SK-N-SH (cell line): ENCODE results near the gene ATP13A4. TPM values are rescaled to one million over a fixed set of nuclear protein-coding genes. Genes with fewer than 3 reads are reported as not detected.

Source experiments
- CTCF ChIA-PET: fragments of 300-600, 350-600 bp; formaldehyde crosslinking; extraction: SDS; loops from one replicate; lab custom pipeline; 2021; lab: Yijun Ruan, JAX
- POLR2A ChIA-PET: fragments of 350-600 bp; sonication (Branson Sonifier 250); formaldehyde crosslinking; extraction: SDS; loops from one replicate; lab custom pipeline; 2020; ENCODE audit warnings: antibody characterized with exemption, inconsistent platforms; lab: Yijun Ruan, JAX
- DNase-seq: peaks from one replicate; pipeline ENCODE4 v3.0.0; 2012
- H2AFZ ChIP-seq: fragments of 200-600 bp; sonication (generic); 2 replicates; pipeline ENCODE4 v1.8.1; 2016; ENCODE audit warnings: antibody characterized with exemption, mild to moderate bottlenecking, low read depth
- H3F3A ChIP-seq: fragments of 200-600 bp; sonication (generic); replicated peaks from 2 replicates; pipeline ENCODE3; 2016; ENCODE audit warnings: antibody characterized with exemption, mild to moderate bottlenecking; ENCODE audit not compliant: insufficient read depth
- H3K27ac ChIP-seq, 2 experiments: fragments of 200-500 bp in 1 of 2; fragments of 200-600 bp in 1 of 2; sonication (Bioruptor generic) in 1 of 2; sonication (generic), shearing (Covaris generic) in 1 of 2; 2 replicates each; pipeline versions ENCODE4 v1.5.1 to v1.6.1; 2014 to 2016; ENCODE audit warnings: low read depth in 2 of 2, inconsistent platforms in 1 of 2, low read length in 1 of 2, mild to moderate bottlenecking in 1 of 2, mixed read lengths in 1 of 2
- H3K27me3 ChIP-seq: fragments of 200-600 bp; sonication (generic), shearing (Covaris generic); 2 replicates; pipeline ENCODE4 v1.6.1; 2016; ENCODE audit warnings: mixed run types; ENCODE audit not compliant: insufficient read depth
- H3K36me3 ChIP-seq, 2 experiments: fragments of 200-500 bp in 1 of 2; fragments of 200-600 bp in 1 of 2; sonication (Bioruptor generic) in 1 of 2; sonication (generic) in 1 of 2; replicated peaks in 1 of 2; 2 replicates each; pipeline versions ENCODE3 to v1.5.1; 2014 to 2016; ENCODE audit warnings: low read length in 1 of 2, mild to moderate bottlenecking in 1 of 2; ENCODE audit not compliant: insufficient read depth in 2 of 2, control insufficient read depth in 1 of 2
- H3K4me1 ChIP-seq, 2 experiments: fragments of 200-500 bp in 1 of 2; fragments of 200-600 bp in 1 of 2; sonication (Bioruptor generic) in 1 of 2; sonication (generic), shearing (Covaris generic) in 1 of 2; 2 replicates each; pipeline versions ENCODE4 v1.5.1 to v1.6.1; 2014 to 2016; ENCODE audit warnings: low read depth in 1 of 2, low read length in 1 of 2, mixed run types in 1 of 2; ENCODE audit not compliant: insufficient read depth in 2 of 2, control insufficient read depth in 1 of 2
- H3K4me2 ChIP-seq: fragments of 200-600 bp; sonication (generic), shearing (Covaris generic); 2 replicates; pipeline ENCODE4 v1.6.1; 2017; ENCODE audit warnings: mixed run types
- H3K4me3 ChIP-seq, 2 experiments: fragments of 200-500 bp in 1 of 2; fragments of 200-600 bp in 1 of 2; sonication (Bioruptor generic) in 1 of 2; sonication (generic), shearing (Covaris generic) in 1 of 2; 2 replicates each; pipeline versions ENCODE4 v1.5.1 to v1.8.1; 2014 to 2016; ENCODE audit warnings: low read depth in 2 of 2, inconsistent platforms in 1 of 2, low read length in 1 of 2, mild to moderate bottlenecking in 1 of 2, mixed read lengths in 1 of 2, moderate library complexity in 1 of 2
- H3K79me2 ChIP-seq: fragments of 200-600 bp; sonication (generic); 2 replicates; pipeline ENCODE4 v1.8.1; 2017; ENCODE audit warnings: mild to moderate bottlenecking; ENCODE audit not compliant: insufficient read depth
- H3K9ac ChIP-seq: fragments of 200-600 bp; sonication (generic); 2 replicates; pipeline ENCODE4 v1.6.1; 2017; ENCODE audit warnings: mixed run types
- H3K9me2 ChIP-seq: fragments of 200-600 bp; sonication (generic); 2 replicates; pipeline ENCODE4 v1.6.1; 2017; ENCODE audit warnings: mixed run types
- H3K9me3 ChIP-seq: fragments of 200-600 bp; sonication (generic); 2 replicates; pipeline ENCODE4 v1.6.1; 2017; ENCODE audit warnings: mixed run types, mild to moderate bottlenecking, moderate library complexity
- H4K20me1 ChIP-seq: fragments of 200-600 bp; sonication (generic); 2 replicates; pipeline ENCODE4 v1.6.1; 2017; ENCODE audit warnings: mild to moderate bottlenecking, mixed run types; ENCODE audit not compliant: insufficient read depth
- EP300 ChIP-seq, 2 experiments: IDR thresholded peaks; 2 replicates each; pipeline versions ENCODE4 v1.4.0 to v1.6.1; 2012; ENCODE audit warnings: borderline replicate concordance in 1 of 2, low read depth in 1 of 2, low read length in 1 of 2
- EZH2phosphoT487 ChIP-seq: fragments of 200-600 bp; sonication (generic); IDR thresholded peaks from 2 replicates; pipeline ENCODE4 v1.6.1; 2017; ENCODE audit warnings: low read depth, mixed run types, mild to moderate bottlenecking, antibody characterized with exemption, moderate library complexity, borderline replicate concordance
- GABPA ChIP-seq: IDR thresholded peaks from 2 replicates; pipeline ENCODE4 v1.4.0; 2012; ENCODE audit warnings: low read depth, mild to moderate bottlenecking
- JUND ChIP-seq: IDR thresholded peaks from 2 replicates; pipeline ENCODE4 v1.4.0; 2012
- NRF1 ChIP-seq: IDR thresholded peaks from 2 replicates; pipeline ENCODE4 v1.6.1; 2012; ENCODE audit warnings: low read depth, mild to moderate bottlenecking, low read length
- POLR2AphosphoS5 ChIP-seq: IDR thresholded peaks from 2 replicates; pipeline ENCODE4 v1.6.1; 2012; ENCODE audit warnings: low read depth, low read length
- RXRA ChIP-seq: IDR thresholded peaks from 2 replicates; pipeline ENCODE4 v1.4.0; 2012; ENCODE audit warnings: low read depth, mild to moderate bottlenecking, borderline replicate concordance
- WGBS: methylation state at CpG from one replicate; pipeline ENCODE4 v1.1.6; 2017; ENCODE audit warnings: low lambda C conversion rate; 5-methylcytosine and 5-hydroxymethylcytosine counted together
- polyA plus RNA-seq, 3 experiments: library from polyadenylated mRNA; depleted of rRNA; stranded (reverse); fragments of >200 nt; gene quantifications; 2 replicates each; pipeline ENCODE4 v1.2.3, GENCODE V29; 2012
- TF ChIP-seq, protein P1 (sequence below): IDR thresholded peaks from 2 replicates; pipeline ENCODE4; 2012
- TF ChIP-seq, protein P2 (sequence below): fragments of 200-600 bp; sonication (generic); IDR thresholded peaks from 2 replicates; pipeline ENCODE4 v1.6.1; 2017; ENCODE audit warnings: antibody characterized with exemption, mild to moderate bottlenecking, moderate library complexity
- TF ChIP-seq, protein P3 (sequence below): IDR thresholded peaks from 2 replicates; pipeline ENCODE4 v1.4.0; 2012; ENCODE audit warnings: low read depth, borderline replicate concordance
- TF ChIP-seq, protein P4 (sequence below): IDR thresholded peaks from 2 replicates; pipeline ENCODE4 v1.6.1; 2012; ENCODE audit warnings: mild to moderate bottlenecking, low read depth, low read length, moderate library complexity
- TF ChIP-seq, protein P5 (sequence below): fragments of 150-350 bp; IDR thresholded peaks from 2 replicates; pipeline ENCODE4 v1.6.1; 2016; ENCODE audit warnings: mild to moderate bottlenecking, low read depth, low read length

ATP13A4 gene
- polyA plus RNA-seq, 1 of the 3 experiments (the other 2 are of a cell fraction), result 0.02 TPM

DNA sequence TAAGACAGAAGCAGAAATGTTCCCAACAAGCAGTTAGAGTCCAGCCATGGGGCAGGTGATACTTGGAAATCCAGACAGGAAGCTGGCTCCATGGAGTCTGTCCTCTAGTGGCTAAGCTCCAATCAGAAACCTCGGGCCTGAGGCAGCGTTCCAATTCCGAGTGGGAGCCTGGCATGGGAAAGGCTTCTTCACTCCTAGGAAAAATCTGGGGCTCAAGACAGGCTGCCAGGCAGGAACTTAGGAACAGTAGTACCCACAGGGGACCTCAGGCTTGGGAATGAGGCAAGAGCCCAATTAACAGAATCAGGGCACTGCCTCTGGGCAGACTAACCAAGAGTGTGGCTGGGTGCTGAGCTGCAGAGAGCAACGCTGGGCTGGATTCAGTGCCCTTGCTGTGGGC, 6.2 kb upstream of the ATP13A4 start:
- Histone ChIP-seq H3K4me3 (no peak overlapping the region), H3K27me3 (no peaks in the 10 kb centered on the region), H3K27ac (no peak overlapping the region), H3K79me2 (no peaks in the 10 kb centered on the region), H3K9me3 (no peaks in the 10 kb centered on the region), H3K4me2 (no peak overlapping the region), H3K36me3 (no peaks in the 10 kb centered on the region), H3K9me2 (no peaks in the 10 kb centered on the region), H3F3A (no peaks in the 10 kb centered on the region), H2AFZ (no peak overlapping the region), H3K4me1 (no peaks in the 10 kb centered on the region), H3K9ac (no peak overlapping the region), H4K20me1 (no peaks in the 10 kb centered on the region)
- TF ChIP-seq RXRA (no peak), JUND (no peak), GABPA (no peak), EP300 (IDR thresholded peaks at IDR 0.05; ENCODE audit: borderline replicate concordance in 1 of 2, low read depth in 1 of 2, low read length in 1 of 2) (no peak), EZH2phosphoT487 (no peak)
- TF ChIP-seq, protein P1, sequence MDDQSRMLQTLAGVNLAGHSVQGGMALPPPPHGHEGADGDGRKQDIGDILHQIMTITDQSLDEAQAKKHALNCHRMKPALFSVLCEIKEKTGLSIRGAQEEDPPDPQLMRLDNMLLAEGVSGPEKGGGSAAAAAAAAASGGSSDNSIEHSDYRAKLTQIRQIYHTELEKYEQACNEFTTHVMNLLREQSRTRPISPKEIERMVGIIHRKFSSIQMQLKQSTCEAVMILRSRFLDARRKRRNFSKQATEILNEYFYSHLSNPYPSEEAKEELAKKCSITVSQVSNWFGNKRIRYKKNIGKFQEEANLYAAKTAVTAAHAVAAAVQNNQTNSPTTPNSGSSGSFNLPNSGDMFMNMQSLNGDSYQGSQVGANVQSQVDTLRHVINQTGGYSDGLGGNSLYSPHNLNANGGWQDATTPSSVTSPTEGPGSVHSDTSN, result no peak
- TF ChIP-seq, protein P2, sequence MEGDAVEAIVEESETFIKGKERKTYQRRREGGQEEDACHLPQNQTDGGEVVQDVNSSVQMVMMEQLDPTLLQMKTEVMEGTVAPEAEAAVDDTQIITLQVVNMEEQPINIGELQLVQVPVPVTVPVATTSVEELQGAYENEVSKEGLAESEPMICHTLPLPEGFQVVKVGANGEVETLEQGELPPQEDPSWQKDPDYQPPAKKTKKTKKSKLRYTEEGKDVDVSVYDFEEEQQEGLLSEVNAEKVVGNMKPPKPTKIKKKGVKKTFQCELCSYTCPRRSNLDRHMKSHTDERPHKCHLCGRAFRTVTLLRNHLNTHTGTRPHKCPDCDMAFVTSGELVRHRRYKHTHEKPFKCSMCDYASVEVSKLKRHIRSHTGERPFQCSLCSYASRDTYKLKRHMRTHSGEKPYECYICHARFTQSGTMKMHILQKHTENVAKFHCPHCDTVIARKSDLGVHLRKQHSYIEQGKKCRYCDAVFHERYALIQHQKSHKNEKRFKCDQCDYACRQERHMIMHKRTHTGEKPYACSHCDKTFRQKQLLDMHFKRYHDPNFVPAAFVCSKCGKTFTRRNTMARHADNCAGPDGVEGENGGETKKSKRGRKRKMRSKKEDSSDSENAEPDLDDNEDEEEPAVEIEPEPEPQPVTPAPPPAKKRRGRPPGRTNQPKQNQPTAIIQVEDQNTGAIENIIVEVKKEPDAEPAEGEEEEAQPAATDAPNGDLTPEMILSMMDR, result no peak
- TF ChIP-seq, protein P3, sequence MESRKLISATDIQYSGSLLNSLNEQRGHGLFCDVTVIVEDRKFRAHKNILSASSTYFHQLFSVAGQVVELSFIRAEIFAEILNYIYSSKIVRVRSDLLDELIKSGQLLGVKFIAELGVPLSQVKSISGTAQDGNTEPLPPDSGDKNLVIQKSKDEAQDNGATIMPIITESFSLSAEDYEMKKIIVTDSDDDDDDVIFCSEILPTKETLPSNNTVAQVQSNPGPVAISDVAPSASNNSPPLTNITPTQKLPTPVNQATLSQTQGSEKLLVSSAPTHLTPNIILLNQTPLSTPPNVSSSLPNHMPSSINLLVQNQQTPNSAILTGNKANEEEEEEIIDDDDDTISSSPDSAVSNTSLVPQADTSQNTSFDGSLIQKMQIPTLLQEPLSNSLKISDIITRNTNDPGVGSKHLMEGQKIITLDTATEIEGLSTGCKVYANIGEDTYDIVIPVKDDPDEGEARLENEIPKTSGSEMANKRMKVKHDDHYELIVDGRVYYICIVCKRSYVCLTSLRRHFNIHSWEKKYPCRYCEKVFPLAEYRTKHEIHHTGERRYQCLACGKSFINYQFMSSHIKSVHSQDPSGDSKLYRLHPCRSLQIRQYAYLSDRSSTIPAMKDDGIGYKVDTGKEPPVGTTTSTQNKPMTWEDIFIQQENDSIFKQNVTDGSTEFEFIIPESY, result no peak
- POLR2A ChIA-PET, result no interaction called here
- CTCF ChIA-PET, result interaction anchor here (1.1 to 3.0 kb wide), 4 partner anchors 11 to 943 kb away, joined by 3 to 9 read pairs (median 3); no protein-coding TSS in a partner anchor
- DNase-seq, result no peak
- WGBS, result 10% methylated on average over 1 of the region's 4 CpGs

GRCh38 chr3:193560091-193560490, 5.4 kb upstream of the ATP13A4 start:
- H3K9me2 ChIP-seq, result no peaks in the 10 kb centered on the region
- no peak overlapping the region for H2AFZ ChIP-seq
- no peak for DNase-seq
- H3K4me3 ChIP-seq, result no peak overlapping the region
- no peaks in the 10 kb centered on the region for H3F3A ChIP-seq
- H3K9me3 ChIP-seq, result no peaks in the 10 kb centered on the region
- H3K4me1 ChIP-seq, result no peaks in the 10 kb centered on the region
- no peaks in the 10 kb centered on the region for H4K20me1 ChIP-seq
- H3K36me3 ChIP-seq, result no peaks in the 10 kb centered on the region
- no peaks in the 10 kb centered on the region for H3K27me3 ChIP-seq
- 39% methylated on average over 4 of the region's 4 CpGs for WGBS
- no peak overlapping the region for H3K27ac ChIP-seq
- CTCF ChIA-PET, result interaction anchor here (1.4 to 3.0 kb wide), 3 partner anchors 12 to 942 kb away, joined by 3 to 9 read pairs (median 7); no protein-coding TSS in a partner anchor
- TF ChIP-seq NRF1, result no peak
- no peak for TF ChIP-seq EP300 (IDR thresholded peaks at IDR 0.05; ENCODE audit: borderline replicate concordance in 1 of 2, low read depth in 1 of 2, low read length in 1 of 2)
- TF ChIP-seq, protein P1, result no peak
- no peak for TF ChIP-seq POLR2AphosphoS5
- TF ChIP-seq, protein P4, sequence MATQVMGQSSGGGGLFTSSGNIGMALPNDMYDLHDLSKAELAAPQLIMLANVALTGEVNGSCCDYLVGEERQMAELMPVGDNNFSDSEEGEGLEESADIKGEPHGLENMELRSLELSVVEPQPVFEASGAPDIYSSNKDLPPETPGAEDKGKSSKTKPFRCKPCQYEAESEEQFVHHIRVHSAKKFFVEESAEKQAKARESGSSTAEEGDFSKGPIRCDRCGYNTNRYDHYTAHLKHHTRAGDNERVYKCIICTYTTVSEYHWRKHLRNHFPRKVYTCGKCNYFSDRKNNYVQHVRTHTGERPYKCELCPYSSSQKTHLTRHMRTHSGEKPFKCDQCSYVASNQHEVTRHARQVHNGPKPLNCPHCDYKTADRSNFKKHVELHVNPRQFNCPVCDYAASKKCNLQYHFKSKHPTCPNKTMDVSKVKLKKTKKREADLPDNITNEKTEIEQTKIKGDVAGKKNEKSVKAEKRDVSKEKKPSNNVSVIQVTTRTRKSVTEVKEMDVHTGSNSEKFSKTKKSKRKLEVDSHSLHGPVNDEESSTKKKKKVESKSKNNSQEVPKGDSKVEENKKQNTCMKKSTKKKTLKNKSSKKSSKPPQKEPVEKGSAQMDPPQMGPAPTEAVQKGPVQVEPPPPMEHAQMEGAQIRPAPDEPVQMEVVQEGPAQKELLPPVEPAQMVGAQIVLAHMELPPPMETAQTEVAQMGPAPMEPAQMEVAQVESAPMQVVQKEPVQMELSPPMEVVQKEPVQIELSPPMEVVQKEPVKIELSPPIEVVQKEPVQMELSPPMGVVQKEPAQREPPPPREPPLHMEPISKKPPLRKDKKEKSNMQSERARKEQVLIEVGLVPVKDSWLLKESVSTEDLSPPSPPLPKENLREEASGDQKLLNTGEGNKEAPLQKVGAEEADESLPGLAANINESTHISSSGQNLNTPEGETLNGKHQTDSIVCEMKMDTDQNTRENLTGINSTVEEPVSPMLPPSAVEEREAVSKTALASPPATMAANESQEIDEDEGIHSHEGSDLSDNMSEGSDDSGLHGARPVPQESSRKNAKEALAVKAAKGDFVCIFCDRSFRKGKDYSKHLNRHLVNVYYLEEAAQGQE, result no peak
- no peak for TF ChIP-seq EZH2phosphoT487
- TF ChIP-seq, protein P5, sequence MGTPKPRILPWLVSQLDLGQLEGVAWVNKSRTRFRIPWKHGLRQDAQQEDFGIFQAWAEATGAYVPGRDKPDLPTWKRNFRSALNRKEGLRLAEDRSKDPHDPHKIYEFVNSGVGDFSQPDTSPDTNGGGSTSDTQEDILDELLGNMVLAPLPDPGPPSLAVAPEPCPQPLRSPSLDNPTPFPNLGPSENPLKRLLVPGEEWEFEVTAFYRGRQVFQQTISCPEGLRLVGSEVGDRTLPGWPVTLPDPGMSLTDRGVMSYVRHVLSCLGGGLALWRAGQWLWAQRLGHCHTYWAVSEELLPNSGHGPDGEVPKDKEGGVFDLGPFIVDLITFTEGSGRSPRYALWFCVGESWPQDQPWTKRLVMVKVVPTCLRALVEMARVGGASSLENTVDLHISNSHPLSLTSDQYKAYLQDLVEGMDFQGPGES, result no peak
- TF ChIP-seq, all 33 proteins: peak for 0
- Histone ChIP-seq H3K79me2 (no peaks in the 10 kb centered on the region), H3K9ac (no peak overlapping the region), H3K4me2 (no peak overlapping the region)
- POLR2A ChIA-PET, result no interaction called here
